Measurements from ENCODE around the gene HSD17B1. TPM values are rescaled to one million over a fixed set of nuclear protein-coding genes. Genes with fewer than 3 reads are reported as not detected.

The HSD17B1 gene
- total and polyA plus RNA-seq, 2 of the 13 experiments (the other 11 are each of a cell fraction or from before 2014, with no cell fraction given) = 0.54 to 0.93 TPM

GRCh38 chr17:42554250-42555121 lies 1.8 kb downstream of the HSD17B1 start:
- peaks cover 52% of the 10 kb centered on the region for H3K4me1 ChIP-seq (ENCODE audit: insufficient read depth, low read length)
- H3K79me2 ChIP-seq (ENCODE audit: insufficient read depth, low read length) = peaks cover 18% of the 10 kb centered on the region
- no peaks in the 10 kb centered on the region; a peak in 1 of 5 replicates for H3K27me3 ChIP-seq (ENCODE audit: control insufficient read depth in 1 of 2, insufficient read depth in 2 of 2, low read length in 2 of 2)
- H3K27ac ChIP-seq (ENCODE audit: extremely low read length, insufficient read depth, low read length) = peak overlapping the region; percentile 87
- ChIA-PET CTCF (ENCODE audit: low intra/inter-chr PET ratio, low total read pairs) (interaction anchor here (0.9 kb wide), 1 partner anchor 27 kb away, joined by 3 read pairs; no protein-coding TSS in a partner anchor), POLR2A (interaction anchor here (0.5 to 4.4 kb wide), 14 partner anchors 9 to 166 kb away, joined by 3 to 80 read pairs (median 9); partner anchors contain the start of genes COASY, MLX, NAGLU and PLEKHH3)
- H3K4me3 ChIP-seq (replicated peaks in 1 of 3; ENCODE audit: insufficient read depth in 1 of 3, low read depth in 2 of 3, low read length in 3 of 3) = peak overlapping the region; percentile 88 to 100 (median 94)
- H3K4me2 ChIP-seq (ENCODE audit: low read depth, low read length) = peak overlapping the region; percentile 100
- no peak overlapping the region for H2AFZ ChIP-seq (ENCODE audit: low read length)
- no peaks in the 10 kb centered on the region for H4K20me1 ChIP-seq (ENCODE audit: insufficient read depth, low read length)
- DNase-seq (ENCODE audit: low spot score) (peak; percentile 86), ATAC-seq (peak; percentile 81), FAIRE-seq (peak; percentile 4)
- TSS peak; percentile 75 for BruUV-seq (replicated peaks)
- H3K9ac ChIP-seq (ENCODE audit: insufficient read depth, low read depth, low read length) = peak overlapping the region; percentile 97
- no peaks in the 10 kb centered on the region for H3K9me3 ChIP-seq (ENCODE audit: low read length)
- 3% methylated on average over 25 of the region's 82 CpGs for WGBS (ENCODE audit: low lambda C conversion rate)
- intact Hi-C loops (cut with micrococcal nuclease; ENCODE audit: unreplicated experiment) = no loop called here
- H3K36me3 ChIP-seq (replicated peaks in 1 of 2; ENCODE audit: control insufficient read depth in 1 of 2, insufficient read depth in 2 of 2, low read length in 2 of 2) = no peaks in the 10 kb centered on the region
- in situ Hi-C loops (cut with HindIII; ENCODE audit: extremely low pct_ligation_motif_present, low pct_unique_long_range_greater_than_20kb) = no loop called here
- TF ChIP-seq CREB1 (IDR thresholded peaks at IDR 0.05) = peak; percentile 90
- peak; percentile 92 for TF ChIP-seq CREB1 (CRISPR knock-in tag; IDR thresholded peaks at IDR 0.05)
- no peak for TF ChIP-seq SSRP1 (CRISPR knock-in tag; IDR thresholded peaks at IDR 0.05)
- TF ChIP-seq RFXANK (CRISPR knock-in tag; IDR thresholded peaks at IDR 0.05) = 0 out of 2 replicates have a peak, but pooled peaks have one; percentile 64
- TF ChIP-seq FOXA3 (CRISPR knock-in tag; IDR thresholded peaks at IDR 0.05) = peak; percentile 69; the same call in 1 of the 2 replicates
- TF ChIP-seq ZNF282 (IDR thresholded peaks at IDR 0.05; ENCODE audit: partially characterized antibody) = no peak
- no peak; the same call in 1 of the 2 replicates for TF ChIP-seq SMAD3 (CRISPR knock-in tag; IDR thresholded peaks at IDR 0.05)
- TF ChIP-seq ZNF564 (CRISPR knock-in tag; IDR thresholded peaks at IDR 0.05) = peak; percentile 42; the same call in 1 of the 2 replicates
- peak; percentile 94 for TF ChIP-seq YEATS2 (CRISPR knock-in tag; IDR thresholded peaks at IDR 0.05; ENCODE audit: borderline replicate concordance)
- peak; percentile 75; the same call in 1 of the 2 replicates for TF ChIP-seq RFXAP (CRISPR knock-in tag; IDR thresholded peaks at IDR 0.05; ENCODE audit: borderline replicate concordance)
- TF ChIP-seq, protein P1, sequence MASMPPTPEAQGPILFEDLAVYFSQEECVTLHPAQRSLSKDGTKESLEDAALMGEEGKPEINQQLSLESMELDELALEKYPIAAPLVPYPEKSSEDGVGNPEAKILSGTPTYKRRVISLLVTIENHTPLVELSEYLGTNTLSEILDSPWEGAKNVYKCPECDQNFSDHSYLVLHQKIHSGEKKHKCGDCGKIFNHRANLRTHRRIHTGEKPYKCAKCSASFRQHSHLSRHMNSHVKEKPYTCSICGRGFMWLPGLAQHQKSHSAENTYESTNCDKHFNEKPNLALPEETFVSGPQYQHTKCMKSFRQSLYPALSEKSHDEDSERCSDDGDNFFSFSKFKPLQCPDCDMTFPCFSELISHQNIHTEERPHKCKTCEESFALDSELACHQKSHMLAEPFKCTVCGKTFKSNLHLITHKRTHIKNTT (CRISPR knock-in tag; IDR thresholded peaks at IDR 0.05) = 0 out of 2 replicates have a peak, but pooled peaks have one; percentile 66
- no peak; the same call in 1 of the 2 replicates for TF ChIP-seq ZNF44 (CRISPR knock-in tag; IDR thresholded peaks at IDR 0.05)
- peak; percentile 87; the same call in 1 of the 2 replicates for TF ChIP-seq AHR (CRISPR knock-in tag; IDR thresholded peaks at IDR 0.05)
- TF ChIP-seq WIZ (CRISPR knock-in tag; IDR thresholded peaks at IDR 0.05) = peak; percentile 34; the same call in 1 of the 2 replicates
- no peak for TF ChIP-seq HNRNPUL1 (IDR thresholded peaks at IDR 0.05; ENCODE audit: low read depth, low read length)
- TF ChIP-seq, protein P2, sequence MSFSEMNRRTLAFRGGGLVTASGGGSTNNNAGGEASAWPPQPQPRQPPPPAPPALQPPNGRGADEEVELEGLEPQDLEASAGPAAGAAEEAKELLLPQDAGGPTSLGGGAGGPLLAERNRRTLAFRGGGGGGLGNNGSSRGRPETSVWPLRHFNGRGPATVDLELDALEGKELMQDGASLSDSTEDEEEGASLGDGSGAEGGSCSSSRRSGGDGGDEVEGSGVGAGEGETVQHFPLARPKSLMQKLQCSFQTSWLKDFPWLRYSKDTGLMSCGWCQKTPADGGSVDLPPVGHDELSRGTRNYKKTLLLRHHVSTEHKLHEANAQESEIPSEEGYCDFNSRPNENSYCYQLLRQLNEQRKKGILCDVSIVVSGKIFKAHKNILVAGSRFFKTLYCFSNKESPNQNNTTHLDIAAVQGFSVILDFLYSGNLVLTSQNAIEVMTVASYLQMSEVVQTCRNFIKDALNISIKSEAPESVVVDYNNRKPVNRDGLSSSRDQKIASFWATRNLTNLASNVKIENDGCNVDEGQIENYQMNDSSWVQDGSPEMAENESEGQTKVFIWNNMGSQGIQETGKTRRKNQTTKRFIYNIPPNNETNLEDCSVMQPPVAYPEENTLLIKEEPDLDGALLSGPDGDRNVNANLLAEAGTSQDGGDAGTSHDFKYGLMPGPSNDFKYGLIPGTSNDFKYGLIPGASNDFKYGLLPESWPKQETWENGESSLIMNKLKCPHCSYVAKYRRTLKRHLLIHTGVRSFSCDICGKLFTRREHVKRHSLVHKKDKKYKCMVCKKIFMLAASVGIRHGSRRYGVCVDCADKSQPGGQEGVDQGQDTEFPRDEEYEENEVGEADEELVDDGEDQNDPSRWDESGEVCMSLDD (CRISPR knock-in tag; IDR thresholded peaks at IDR 0.05; ENCODE audit: borderline replicate concordance) = 0 out of 2 replicates have a peak, but pooled peaks have one; percentile 55
- TF ChIP-seq TAF15 (IDR thresholded peaks at IDR 0.05; ENCODE audit: low read depth, low read length, poor library complexity, severe bottlenecking) = peak; percentile 93
- no peak for TF ChIP-seq IRF1 (CRISPR knock-in tag; IDR thresholded peaks at IDR 0.05; ENCODE audit: low read depth)
- TF ChIP-seq PHF20 (CRISPR knock-in tag; IDR thresholded peaks at IDR 0.05) = peak; percentile 96
- no peak; the same call in 1 of the 2 replicates for TF ChIP-seq ZNF567 (CRISPR knock-in tag; IDR thresholded peaks at IDR 0.05; ENCODE audit: borderline replicate concordance)
